Activated CD8-positive, alpha-beta memory T cell treated with anti-CD3 and anti-CD28 coated beads, Interleukin-2, amount 10 ng/mL, durations not matched to agents 7 days and 5 days (primary cell): ENCODE results near the gene CALD1. TPM values are rescaled to one million over a fixed set of nuclear protein-coding genes. Genes with fewer than 3 reads are reported as not detected.

ENCODE experiments used
- ATAC-seq: fragments of 150-1000 bp; cut with Tn5 transposase; one replicate; pipeline ENCODE4 v1.10.0; 2021; ENCODE audit warnings: moderate library complexity
- CTCF ChIA-PET: fragments of 350-600 bp; sonication (Branson Sonifier 250); formaldehyde crosslinking; loops from one replicate; lab custom pipeline; 2021; ENCODE audit warnings: antibody characterized with exemption; lab: Charles Lee
- DNase-seq: peaks from one replicate; pipeline ENCODE4 v3.0.0-alpha.2; 2020
- H3K27ac Mint-ChIP-seq: one replicate; pipeline ENCODE4 v1.8.0; 2021; ENCODE audit warnings: mild to moderate bottlenecking, mixed read lengths
- H3K27me3 Mint-ChIP-seq: one replicate; pipeline ENCODE4 v1.8.0; 2021; ENCODE audit warnings: mixed read lengths
- H3K36me3 Mint-ChIP-seq: one replicate; pipeline ENCODE4 v1.8.0; 2021; ENCODE audit warnings: mild to moderate bottlenecking, mixed read lengths
- H3K4me1 Mint-ChIP-seq: one replicate; pipeline ENCODE4 v1.8.0; 2021; ENCODE audit warnings: mixed read lengths
- H3K4me3 Mint-ChIP-seq: one replicate; pipeline ENCODE4 v1.8.0; 2021; ENCODE audit warnings: mild to moderate bottlenecking, moderate library complexity, mixed read lengths
- H3K9me3 Mint-ChIP-seq: one replicate; pipeline ENCODE4 v1.8.0; 2022; ENCODE audit warnings: low read depth, mixed read lengths
- total RNA-seq, 2 experiments: library from RNA; stranded (reverse); gene quantifications; one replicate each; pipeline ENCODE4 v1.2.3, GENCODE V29; 2021

The CALD1 gene
- total RNA-seq, 2 experiments from 2014 or later = 0.47 TPM; not detected in 1

DNA sequence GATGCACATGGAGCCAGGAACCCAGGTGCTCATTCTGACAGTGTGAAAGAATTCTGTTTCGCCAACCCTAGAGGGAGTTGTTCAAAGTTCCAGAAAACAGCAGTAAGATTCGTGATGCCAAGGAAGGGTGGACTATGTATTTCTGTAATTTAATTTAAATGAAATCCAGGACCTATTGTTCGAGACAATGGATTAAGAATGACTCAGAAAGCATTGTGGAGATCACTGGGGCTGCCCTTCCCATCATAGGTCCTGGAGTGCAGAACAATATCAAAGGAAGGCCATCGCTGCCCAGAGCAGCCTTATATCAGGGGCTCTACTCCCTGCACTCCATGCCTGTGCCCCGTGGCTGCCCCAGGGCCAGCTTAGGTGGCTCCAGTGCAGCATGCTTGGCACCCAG, 32.1 kb upstream of the CALD1 start:
- CTCF ChIA-PET = interaction anchor here (1.3 kb wide), 1 partner anchor 23 kb away, joined by 8 read pairs; no protein-coding TSS in a partner anchor
- H3K4me3 Mint-ChIP-seq = no peak overlapping the region
- H3K36me3 Mint-ChIP-seq = no peaks in the 10 kb centered on the region
- peaks cover 12% of the 10 kb centered on the region for H3K4me1 Mint-ChIP-seq
- no peaks in the 10 kb centered on the region for H3K9me3 Mint-ChIP-seq
- H3K27me3 Mint-ChIP-seq = peaks cover 10% of the 10 kb centered on the region
- H3K27ac Mint-ChIP-seq = no peak overlapping the region
- DNase-seq (no peak), ATAC-seq (no peak)

DNA sequence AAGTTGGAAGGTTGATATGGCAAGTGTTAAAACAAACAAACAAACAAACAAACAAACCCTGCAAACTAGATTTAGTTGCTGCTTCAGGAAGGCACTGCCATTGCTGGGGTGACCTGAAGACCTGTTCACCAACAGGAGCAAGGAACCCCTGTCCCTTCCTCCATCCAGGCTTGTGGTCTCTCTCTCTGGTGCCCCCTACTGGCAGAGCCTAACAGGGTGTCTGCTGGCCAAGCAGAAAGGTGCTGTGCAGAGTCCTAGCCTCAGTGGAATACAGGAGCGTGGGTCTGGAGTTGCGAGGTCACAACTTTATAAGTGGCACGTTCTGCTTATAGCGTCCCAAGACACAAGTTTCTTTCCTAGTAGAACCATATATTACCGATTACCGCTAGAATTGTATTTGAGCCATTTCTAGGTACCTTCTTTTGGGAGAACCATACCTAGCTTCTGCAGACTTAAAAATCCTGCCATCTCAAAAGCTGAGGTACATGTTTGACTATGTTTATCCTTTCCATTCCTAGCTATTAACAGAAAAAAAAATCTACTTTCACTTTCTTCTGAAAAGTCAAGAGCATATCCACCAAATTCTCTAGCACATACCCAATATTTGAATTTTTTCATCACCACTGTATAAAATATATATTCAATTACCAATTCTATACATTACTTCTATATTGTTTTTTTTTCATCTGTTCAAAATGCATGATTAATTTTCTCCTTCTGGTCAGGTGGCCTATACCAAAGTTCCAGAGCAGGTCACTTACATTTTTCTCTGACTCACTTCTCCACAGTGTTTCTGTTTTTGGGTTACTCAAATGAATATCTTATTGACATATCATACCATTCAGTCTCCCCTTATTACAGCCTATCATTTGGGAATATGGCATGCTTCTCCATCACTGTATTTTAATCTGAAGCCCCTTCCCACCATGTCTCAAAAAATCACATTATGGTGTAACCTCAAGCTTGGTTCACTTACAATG, 29.1 kb upstream of the CALD1 start:
- Mint-ChIP-seq H3K4me3 (no peak overlapping the region), H3K27me3 (peaks cover 6% of the 10 kb centered on the region), H3K4me1 (peaks cover 12% of the 10 kb centered on the region), H3K9me3 (no peaks in the 10 kb centered on the region), H3K36me3 (no peaks in the 10 kb centered on the region), H3K27ac (no peak overlapping the region)
- DNase-seq (peak; percentile 69), ATAC-seq (peak; percentile 69)
- CTCF ChIA-PET = interaction anchor here (0.6 to 1.9 kb wide), 17 partner anchors 15 to 203 kb away, joined by 3 to 6 read pairs (median 3); no protein-coding TSS in a partner anchor

DNA sequence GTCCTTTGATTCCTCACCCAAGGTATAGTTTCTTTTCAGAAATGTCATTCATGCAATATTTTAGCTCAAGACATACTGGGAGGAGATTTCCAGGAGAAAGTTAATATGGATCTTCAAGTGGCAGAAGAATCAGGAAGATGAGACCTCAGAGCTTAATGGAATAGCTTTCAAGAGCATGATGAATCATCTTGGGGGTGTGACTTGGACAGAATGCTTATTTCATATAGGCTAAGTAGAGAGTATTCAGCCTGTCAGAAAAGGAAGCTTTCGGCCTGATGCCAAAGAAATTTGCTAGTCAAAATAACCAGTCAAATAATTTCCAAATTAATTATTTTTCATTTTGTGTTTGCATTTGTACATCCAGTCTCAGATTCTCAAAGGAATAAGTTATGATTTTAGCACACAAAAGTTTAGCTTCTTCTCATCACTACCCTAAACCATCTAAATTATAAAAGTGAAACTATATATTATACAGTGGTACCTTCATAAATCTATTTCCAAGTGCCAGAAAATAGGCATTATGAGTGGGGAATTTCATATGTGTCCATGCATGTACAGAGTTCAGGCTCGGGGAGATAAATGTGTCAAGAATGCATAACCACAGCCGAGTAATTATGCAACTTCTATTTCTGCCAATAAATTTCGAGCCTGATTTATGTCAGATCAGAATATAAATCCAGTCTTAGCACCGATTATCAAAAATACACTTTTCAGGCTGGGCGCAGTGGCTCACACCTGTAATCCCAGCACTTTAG, 27.3 kb upstream of the CALD1 start:
- no peak for ATAC-seq
- CTCF ChIA-PET = interaction anchor here (0.7 to 1.6 kb wide), 5 partner anchors 13 to 121 kb away, joined by 3 to 8 read pairs (median 4); no protein-coding TSS in a partner anchor
- no peak for DNase-seq
- H3K4me3 Mint-ChIP-seq = no peak overlapping the region
- H3K4me1 Mint-ChIP-seq = peaks cover 12% of the 10 kb centered on the region
- no peaks in the 10 kb centered on the region for H3K36me3 Mint-ChIP-seq
- H3K27ac Mint-ChIP-seq = no peak overlapping the region
- no peaks in the 10 kb centered on the region for H3K9me3 Mint-ChIP-seq
- no peaks in the 10 kb centered on the region for H3K27me3 Mint-ChIP-seq

DNA sequence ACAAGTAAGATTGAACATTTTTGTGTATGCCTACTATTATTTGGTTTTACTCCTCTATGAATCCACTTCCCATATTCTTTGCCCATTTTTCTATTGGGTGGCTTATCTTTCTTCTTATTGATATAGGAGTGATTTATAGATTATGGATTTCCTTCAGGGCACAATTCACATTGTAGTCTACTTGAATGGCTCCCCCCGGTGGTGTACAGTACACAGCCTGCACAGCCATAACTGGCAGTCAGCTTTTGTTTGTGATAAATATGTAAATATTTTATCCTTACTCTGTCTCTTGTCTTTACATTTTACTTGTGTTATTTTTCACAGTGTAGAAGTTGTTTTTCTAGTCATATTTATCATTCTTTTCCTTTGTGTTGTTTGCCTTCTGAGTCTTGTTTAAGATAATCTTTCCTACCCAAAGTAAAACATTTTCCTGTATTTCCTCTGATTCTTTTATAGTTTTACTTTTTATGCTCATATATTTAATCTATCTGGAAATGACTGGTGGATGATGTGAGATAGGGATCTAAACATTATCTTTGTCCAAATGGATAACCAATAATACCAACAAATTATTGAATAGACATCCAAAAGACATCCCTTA, 23.9 kb upstream of the CALD1 start:
- H3K27me3 Mint-ChIP-seq = peaks cover 2% of the 10 kb centered on the region
- no peaks in the 10 kb centered on the region for H3K9me3 Mint-ChIP-seq
- H3K4me3 Mint-ChIP-seq = no peak overlapping the region
- no peak overlapping the region for H3K27ac Mint-ChIP-seq
- ATAC-seq (no peak), DNase-seq (peak; percentile 58)
- H3K36me3 Mint-ChIP-seq = no peaks in the 10 kb centered on the region
- H3K4me1 Mint-ChIP-seq = peaks cover 5% of the 10 kb centered on the region
- CTCF ChIA-PET = interaction anchor here (0.9 to 2.9 kb wide), 5 partner anchors 9 to 323 kb away, joined by 3 to 9 read pairs (median 4); no protein-coding TSS in a partner anchor

DNA sequence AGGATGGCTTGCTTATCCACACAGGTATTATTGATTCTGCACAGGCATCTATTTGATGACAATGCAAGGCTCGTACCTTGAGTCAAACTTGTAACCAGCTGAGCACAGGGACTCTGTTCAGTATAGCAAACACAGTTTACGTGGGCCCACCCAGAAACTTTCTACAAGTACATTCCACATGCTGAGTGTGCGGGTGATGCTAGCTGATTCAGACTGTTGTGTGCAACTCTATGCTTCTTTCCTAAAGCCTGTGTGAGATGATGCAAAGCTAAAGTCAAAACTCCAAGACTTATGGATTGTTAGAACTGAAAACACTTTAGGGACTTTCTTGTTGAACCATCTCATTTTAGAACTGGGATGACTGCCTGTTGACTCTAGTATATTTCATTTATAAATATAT, 21.5 kb upstream of the CALD1 start:
- H3K9me3 Mint-ChIP-seq = no peaks in the 10 kb centered on the region
- ATAC-seq (no peak), DNase-seq (no peak)
- no peak overlapping the region for H3K4me3 Mint-ChIP-seq
- H3K27me3 Mint-ChIP-seq = peaks cover 6% of the 10 kb centered on the region
- H3K4me1 Mint-ChIP-seq = no peaks in the 10 kb centered on the region
- no peaks in the 10 kb centered on the region for H3K36me3 Mint-ChIP-seq
- CTCF ChIA-PET = no interaction called here
- H3K27ac Mint-ChIP-seq = no peak overlapping the region

DNA sequence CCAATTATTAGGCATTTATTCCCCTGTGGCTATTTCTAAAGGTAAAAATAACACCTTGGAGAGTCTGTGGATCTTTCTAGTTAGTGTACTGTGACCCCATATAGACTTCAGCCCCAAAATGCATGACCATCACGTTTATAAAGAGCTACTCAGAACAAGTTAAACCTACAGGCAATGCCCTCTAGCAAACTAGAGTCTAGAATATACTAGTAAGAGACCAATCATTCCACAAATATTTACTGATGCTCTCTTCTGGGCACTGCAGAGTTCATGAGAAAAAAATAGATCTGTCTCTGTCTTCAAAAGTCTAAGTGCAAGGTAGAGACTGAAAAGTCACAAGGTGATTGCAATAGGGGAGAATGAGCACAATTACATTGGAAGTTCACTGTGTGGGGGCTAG, 20.5 kb upstream of the CALD1 start:
- Mint-ChIP-seq H3K27ac (no peak overlapping the region), H3K9me3 (no peaks in the 10 kb centered on the region)

DNA sequence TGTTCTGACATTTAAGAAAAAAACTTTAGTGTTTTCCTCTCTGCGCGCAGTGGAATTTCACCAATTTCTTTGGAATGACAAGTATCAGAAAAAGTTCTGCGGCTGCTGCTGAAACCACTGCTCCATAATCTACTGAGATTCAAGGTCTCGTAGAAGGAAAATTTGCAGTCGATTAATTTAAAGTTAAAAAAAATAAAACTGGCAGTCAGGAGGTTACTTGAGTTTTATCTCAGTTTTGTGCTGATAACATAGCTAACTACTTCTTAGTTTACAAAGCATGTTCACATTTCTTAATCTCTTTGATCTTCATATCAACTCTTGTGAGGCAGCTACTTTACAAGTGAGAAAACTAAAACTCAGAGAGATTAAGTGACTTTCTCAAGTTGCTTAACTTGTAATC, 18.2 kb upstream of the CALD1 start:
- peaks cover 6% of the 10 kb centered on the region for H3K27me3 Mint-ChIP-seq
- no peaks in the 10 kb centered on the region for H3K9me3 Mint-ChIP-seq
- H3K4me1 Mint-ChIP-seq = no peaks in the 10 kb centered on the region
- H3K27ac Mint-ChIP-seq = no peak overlapping the region
- no peak overlapping the region for H3K4me3 Mint-ChIP-seq
- ATAC-seq (no peak), DNase-seq (no peak)
- CTCF ChIA-PET = no interaction called here
- H3K36me3 Mint-ChIP-seq = no peaks in the 10 kb centered on the region

More for the DNA sequence above, 20.5 kb upstream of the CALD1 start:
- CTCF ChIA-PET = no interaction called here
- no peaks in the 10 kb centered on the region for H3K36me3 Mint-ChIP-seq
- DNase-seq (no peak), ATAC-seq (no peak)
- H3K27me3 Mint-ChIP-seq = peaks cover 6% of the 10 kb centered on the region
- no peak overlapping the region for H3K4me3 Mint-ChIP-seq
- H3K4me1 Mint-ChIP-seq = no peaks in the 10 kb centered on the region

DNA sequence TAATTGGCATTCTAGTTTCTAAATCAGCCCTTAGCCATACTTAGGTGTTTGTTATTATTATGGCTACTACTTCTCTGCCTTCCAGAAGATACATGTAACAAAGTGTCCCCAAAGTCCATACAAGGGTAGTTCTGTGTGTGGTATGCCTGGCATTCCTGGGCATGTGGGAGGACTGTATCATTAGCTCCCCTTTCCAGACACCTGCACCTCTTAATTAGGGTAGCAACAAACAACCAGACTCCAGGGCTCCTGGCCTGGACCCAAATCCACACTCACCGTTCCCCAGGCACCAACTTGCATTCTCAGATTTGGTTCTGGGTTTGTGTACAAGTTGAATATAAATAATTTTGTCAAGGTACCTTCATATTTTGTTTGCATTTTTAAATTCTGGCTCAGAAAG, 15.5 kb upstream of the CALD1 start:
- H3K9me3 Mint-ChIP-seq = no peaks in the 10 kb centered on the region
- H3K4me3 Mint-ChIP-seq = no peak overlapping the region
- H3K27me3 Mint-ChIP-seq = peaks cover 6% of the 10 kb centered on the region
- no peaks in the 10 kb centered on the region for H3K36me3 Mint-ChIP-seq
- CTCF ChIA-PET = no interaction called here
- ATAC-seq (no peak), DNase-seq (no peak)
- no peaks in the 10 kb centered on the region for H3K4me1 Mint-ChIP-seq
- no peak overlapping the region for H3K27ac Mint-ChIP-seq

DNA sequence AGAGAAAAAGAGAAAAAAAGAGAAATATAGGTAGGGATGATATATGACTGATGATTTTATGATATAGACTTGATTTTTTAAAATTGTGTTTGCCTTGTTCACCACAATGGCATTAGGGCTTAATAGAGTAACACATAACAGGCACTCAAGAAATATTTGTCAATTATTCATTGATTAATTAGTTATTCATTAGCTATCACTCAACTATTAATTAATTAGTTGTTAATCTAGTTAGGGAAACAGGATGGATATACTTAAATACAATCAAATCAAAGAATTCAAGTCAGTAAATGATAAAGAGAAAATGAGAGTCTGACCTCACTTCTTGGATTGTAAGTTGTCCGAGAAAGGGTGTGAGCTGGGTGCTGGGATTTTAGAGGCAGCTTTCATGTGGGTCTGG, 15.1 kb upstream of the CALD1 start:
- DNase-seq (no peak), ATAC-seq (no peak)
- CTCF ChIA-PET = interaction anchor here (1.1 kb wide), 1 partner anchor 14 kb away, joined by 4 read pairs; no protein-coding TSS in a partner anchor
- no peak overlapping the region for H3K27ac Mint-ChIP-seq
- H3K4me1 Mint-ChIP-seq = no peaks in the 10 kb centered on the region
- no peak overlapping the region for H3K4me3 Mint-ChIP-seq
- H3K27me3 Mint-ChIP-seq = peaks cover 6% of the 10 kb centered on the region
- no peaks in the 10 kb centered on the region for H3K9me3 Mint-ChIP-seq
- no peaks in the 10 kb centered on the region for H3K36me3 Mint-ChIP-seq

DNA sequence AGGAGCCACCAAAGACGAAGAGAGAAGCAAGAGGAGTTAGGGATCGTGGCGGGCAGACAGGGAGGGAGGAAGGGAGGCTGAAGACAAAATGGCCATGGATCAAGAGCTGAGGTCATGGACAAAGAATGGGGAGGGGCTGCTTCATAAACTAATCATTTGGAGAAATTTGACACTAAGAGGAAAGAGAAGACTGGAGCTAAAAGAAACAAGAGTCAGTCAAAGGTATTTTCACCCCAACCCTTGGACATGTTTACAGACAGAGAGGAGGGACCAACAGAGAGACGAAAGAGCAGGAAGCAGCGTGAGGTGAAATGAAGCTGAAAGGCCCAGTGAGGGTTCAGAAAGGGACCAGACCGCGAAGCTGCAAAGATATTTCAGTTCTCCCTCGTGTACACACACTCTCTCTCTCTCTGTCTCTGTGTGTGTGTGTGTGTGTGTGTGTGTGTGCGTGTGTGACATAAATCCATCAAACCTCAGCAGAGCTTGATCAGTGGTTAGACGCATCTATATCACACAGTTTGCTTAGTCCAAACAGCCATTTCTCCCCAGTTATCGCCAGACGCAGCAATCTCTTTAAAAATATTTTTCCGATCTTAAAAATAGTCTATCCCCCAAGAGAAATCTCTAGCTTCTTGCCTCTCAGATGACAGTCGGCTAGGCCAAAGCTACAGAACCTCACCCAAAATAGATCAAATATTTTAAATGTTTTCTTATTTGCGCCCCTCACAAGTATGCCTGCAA, 12.5 kb upstream of the CALD1 start:
- Mint-ChIP-seq H3K27ac (no peak overlapping the region), H3K4me3 (no peak overlapping the region), H3K36me3 (no peaks in the 10 kb centered on the region), H3K27me3 (no peaks in the 10 kb centered on the region), H3K4me1 (no peaks in the 10 kb centered on the region), H3K9me3 (no peaks in the 10 kb centered on the region)
- DNase-seq = no peak
- CTCF ChIA-PET = no interaction called here
- ATAC-seq = no peak

DNA sequence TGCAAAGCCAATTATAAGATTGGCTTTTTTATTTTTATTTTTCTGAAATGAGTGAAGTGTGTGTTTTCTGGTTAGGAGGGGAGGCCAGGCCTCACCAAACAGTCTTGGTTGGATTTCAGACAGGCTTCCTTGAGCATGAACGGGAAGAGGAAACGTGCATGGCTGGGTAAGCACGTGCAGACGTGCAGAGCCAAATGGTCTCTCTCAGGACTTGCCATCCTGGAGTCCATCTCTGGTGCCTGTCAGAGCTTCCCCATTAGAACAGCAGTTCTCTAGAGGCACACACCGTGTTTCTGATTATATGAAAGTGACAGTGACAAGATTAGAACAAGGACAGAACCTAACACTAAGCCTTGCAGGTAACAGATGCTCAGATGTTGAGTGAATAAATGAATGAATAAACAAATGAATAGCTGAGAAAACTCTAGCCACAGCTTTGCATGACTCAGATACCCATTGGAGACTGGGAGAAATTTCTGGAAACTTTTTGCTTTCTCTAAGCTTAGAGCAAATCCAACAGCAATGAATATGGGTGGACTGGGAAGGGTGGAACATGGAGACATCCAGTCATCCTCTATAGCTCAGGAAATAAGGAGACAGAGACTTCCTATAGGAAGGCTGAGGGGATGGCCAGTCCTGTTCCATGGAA, 11.8 kb upstream of the CALD1 start:
- DNase-seq (no peak), ATAC-seq (no peak)
- H3K27me3 Mint-ChIP-seq = no peaks in the 10 kb centered on the region
- H3K36me3 Mint-ChIP-seq = no peaks in the 10 kb centered on the region
- CTCF ChIA-PET = no interaction called here
- no peak overlapping the region for H3K4me3 Mint-ChIP-seq
- no peak overlapping the region for H3K27ac Mint-ChIP-seq
- H3K4me1 Mint-ChIP-seq = no peaks in the 10 kb centered on the region
- no peaks in the 10 kb centered on the region for H3K9me3 Mint-ChIP-seq

DNA sequence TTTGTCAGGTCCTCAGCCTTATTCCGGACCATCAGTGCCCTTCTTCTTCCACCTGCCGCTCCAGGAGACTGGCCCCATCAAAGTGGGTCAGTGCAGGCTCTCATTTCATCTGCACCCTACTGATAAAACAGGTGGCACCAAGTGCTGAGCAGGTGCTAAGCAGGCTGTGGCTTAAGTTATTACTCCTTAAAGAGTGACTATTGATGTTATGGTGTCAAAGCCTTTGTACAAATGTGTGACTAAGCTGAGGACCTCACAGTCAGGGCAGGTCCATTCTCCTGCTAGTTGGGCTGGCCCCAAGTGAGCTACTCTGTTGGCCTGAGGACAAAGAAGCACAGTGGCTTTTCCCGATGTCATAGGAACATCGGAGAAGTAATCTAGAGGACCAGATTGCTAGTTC, 11.2 kb upstream of the CALD1 start:
- no peaks in the 10 kb centered on the region for H3K36me3 Mint-ChIP-seq
- H3K27me3 Mint-ChIP-seq = no peaks in the 10 kb centered on the region
- CTCF ChIA-PET = no interaction called here
- H3K9me3 Mint-ChIP-seq = no peaks in the 10 kb centered on the region
- ATAC-seq = no peak
- H3K4me3 Mint-ChIP-seq = no peak overlapping the region
- no peak overlapping the region for H3K27ac Mint-ChIP-seq
- no peaks in the 10 kb centered on the region for H3K4me1 Mint-ChIP-seq
- no peak for DNase-seq
